KBM-7 (cell line): Measurements from ENCODE around the gene ABCA4.

Experiments used
- DNase-seq: peaks from one replicate; pipeline ENCODE4 v3.0.0-alpha.2; 2015
- in situ Hi-C: fragments of 300-500 bp; cut with MboI; formaldehyde crosslinking; loops from 2 replicates; pipeline ENCODE4 v1.14.3; 2020; ENCODE audit warnings: low sequenced_read_pairs, low pct_unique_long_range_greater_than_20kb, mixed read lengths

The ABCA4 gene

GRCh38 chr1:94125551-94126514 is 4.9 kb upstream of the ABCA4 start:
- in situ Hi-C loops, result no loop called here
- no peak for DNase-seq

DNA sequence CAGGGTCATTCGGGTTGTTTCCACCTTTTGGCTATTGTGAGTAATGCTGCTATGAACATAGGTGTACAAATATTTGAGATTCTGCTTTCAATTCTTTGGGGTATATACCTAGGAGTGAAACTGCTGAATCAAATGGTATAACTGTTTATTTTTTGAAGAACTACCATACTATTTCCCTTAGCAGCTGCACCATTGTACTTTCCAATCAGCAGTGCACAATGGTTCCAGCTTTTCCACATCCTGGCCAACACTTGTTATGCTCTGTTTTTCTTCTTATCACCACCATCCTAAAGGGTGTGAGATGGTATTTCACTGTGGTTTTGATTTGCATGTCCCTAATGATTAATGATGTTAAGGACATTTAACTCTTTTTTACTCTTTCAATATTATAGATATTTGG is 3.6 kb upstream of the ABCA4 start:
- in situ Hi-C loops, result no loop called here
- DNase-seq, result no peak

GRCh38 chr1:94122201-94122970 is 1.4 kb upstream of the ABCA4 start:
- no peak for DNase-seq
- in situ Hi-C loops, result no loop called here

DNA sequence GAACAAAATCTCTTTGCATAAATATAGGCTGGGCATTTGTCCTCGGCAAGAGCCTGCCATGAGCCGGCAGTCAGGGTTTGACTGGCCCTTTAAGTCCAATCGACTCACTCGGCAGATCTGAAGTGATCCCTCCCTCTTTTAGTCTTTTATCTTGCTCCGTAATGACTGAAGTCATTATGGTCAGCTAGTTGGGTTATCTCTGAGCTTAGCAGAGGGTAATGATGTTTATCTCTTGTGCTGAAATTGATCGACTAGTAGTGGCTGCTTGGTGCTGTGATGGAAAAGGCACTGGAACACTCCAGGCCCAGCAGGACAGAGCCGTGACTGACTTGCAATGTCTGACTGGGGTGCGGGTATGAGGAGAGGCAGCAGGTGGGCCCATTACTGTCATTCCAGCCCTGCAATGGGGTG is 468 bp upstream of the ABCA4 start:
- DNase-seq, result no peak
- in situ Hi-C loops, result no loop called here

DNA sequence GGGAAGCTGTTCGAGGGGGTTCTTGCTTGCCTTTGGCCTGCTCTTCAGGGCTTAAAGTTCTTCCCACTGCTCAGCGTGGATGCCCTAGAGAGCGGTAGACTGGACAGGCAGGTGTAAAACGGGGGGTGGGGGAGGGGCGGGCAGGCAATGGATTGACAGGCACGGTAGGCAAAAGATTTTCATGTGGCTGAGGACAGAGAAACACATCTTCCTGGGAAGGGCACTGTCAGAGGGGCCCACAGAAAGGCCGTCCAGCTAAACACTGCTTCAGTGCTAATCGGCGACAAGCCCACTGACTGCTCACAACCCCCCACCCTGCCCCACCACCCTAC is 412 bp downstream of the ABCA4 start:
- in situ Hi-C loops, result no loop called here
- DNase-seq, result no peak

DNA sequence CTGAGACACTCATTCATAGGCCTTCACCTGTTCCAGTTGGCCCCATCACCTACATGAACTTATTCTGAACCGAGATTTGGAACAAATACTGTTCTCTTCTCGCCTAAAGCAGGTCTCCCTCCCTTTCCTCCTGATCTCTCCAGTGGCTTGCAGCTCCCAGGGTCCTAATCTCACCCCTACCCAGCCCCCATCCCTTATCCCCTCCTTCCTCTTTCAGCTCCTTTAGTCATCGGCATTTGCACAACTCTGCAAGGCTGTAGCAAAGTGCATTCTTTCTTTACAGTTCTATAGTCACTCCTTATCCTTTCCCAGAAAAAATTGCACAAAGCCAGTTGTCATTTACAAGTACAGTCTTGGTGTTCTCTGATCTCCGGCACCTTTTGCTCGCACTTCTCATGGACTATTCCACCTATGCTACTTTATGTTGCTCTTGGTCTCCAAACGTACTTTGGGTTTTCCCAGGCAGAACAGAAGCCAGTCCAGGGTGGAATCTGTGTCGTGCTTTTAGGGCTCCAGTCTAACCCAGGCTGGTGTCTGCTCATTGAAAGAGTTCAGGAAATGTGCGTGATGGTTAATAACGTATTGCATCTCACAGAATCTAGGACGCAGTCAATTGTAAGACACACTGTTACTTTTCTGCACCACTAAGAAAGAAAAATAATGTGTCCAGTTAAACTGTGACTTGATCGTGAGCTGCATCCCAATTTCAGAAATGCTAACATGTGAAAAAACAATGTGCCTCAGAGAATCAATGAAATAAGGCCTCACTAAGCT is 965 bp downstream of the ABCA4 start:
- in situ Hi-C loops, result no loop called here
- DNase-seq, result no peak

DNA sequence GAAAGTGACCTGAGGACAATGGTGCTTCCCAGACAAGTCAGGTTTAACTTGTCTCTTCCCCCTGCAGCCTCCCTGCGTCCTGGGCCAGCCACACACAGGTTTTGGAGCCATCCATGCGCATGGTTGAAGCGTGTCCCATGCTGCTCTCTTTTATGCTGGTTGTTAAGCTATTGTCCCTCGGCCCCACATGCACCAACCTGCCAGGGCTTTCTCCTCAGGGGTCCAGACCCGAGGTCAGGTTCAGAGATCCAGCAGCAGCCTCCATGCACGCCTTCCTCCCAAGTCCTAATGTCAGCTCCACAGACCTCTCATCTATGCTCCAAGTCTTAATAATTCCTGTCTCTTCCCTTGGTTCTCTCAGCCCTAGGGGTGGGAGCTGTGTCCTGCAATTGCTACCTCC is 1.6 kb downstream of the ABCA4 start:
- in situ Hi-C loops, result no loop called here
- DNase-seq, result no peak

- no peak for DNase-seq
- in situ Hi-C loops, result no loop called here
Observed at GRCh38 chr1:94118471-94118870, 2.5 kb downstream of the ABCA4 start.

DNA sequence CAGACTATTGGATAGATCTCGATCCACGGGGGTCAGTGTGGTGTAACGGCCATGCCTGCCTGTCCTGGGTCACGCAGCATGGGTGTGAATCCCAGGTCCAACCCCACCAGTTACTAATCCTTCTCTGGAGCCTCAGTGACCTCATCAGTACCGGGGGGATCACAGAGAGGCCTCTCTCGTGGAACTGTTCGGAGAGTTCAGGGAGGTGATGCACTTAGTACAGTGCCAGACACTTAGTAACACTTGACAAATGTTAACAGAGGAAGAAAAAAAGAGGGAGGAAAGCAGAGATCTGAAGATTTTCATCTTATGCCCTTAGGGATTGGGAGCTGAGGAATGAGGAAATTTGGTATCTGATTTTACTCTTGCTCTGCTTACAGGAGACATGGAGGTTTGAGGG is 2.9 kb downstream of the ABCA4 start:
- DNase-seq, result no peak
- in situ Hi-C loops, result no loop called here

GRCh38 chr1:94117259-94117851 is 3.6 kb downstream of the ABCA4 start:
- DNase-seq, result no peak

DNA sequence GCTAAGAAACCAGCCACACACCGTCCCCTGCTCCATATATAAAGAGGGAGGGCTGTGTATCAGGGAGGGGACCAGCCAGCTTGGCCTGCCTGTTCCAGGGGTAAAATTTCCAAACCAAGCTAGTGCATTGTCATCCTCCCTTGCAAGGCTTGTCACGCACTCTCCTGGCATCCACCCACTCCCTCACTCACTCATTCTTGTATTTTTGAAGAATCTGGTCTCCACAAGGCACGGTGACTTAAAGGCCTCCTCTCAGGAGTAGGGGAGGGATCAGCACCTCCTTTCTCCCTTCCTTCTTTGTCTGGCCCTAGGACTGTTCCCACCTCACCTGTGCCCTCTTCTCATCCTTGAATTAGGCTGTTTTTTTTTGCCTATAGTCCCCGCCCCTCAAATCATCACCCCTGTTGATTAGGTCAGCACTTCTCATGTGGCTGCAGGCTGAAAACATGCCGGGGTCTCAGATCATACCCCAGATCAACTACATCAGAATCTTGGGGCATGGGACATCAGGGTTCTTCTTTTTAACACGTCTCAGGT is 5.0 kb downstream of the ABCA4 start:
- in situ Hi-C loops, result no loop called here
- no peak for DNase-seq

More at GRCh38 chr1:94117259-94117851, 3.6 kb downstream of the ABCA4 start:
- in situ Hi-C loops, result no loop called here

DNA sequence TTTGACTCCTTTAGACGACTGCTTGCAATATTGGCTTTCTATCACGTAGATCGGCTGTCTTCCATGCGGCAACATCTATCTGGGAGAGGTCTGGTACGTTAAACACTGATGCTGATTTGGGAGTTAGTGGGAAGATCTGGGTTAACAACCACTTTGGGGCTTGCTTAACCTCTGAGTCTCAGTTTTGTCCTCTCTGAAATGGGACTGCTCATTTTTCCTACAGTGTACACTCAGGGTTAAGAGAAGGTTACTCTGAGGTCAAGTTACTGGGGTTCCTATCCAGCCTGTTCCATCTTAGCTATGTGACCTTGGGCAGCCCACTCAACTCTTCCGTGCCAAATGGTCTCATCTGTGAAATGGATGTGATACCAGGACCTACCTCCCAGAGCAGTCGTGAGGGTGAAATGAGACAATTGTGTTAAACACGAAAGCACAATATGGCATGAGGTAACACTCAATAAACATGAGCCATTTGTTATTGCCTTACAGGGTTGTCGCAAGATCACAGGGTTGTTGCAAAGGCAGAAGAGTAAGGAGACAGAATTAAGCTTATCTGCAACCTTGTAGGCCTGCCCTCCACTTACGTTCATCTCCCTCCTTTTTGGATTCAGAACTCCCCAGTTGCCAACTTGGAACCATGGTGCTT is 5.6 kb downstream of the ABCA4 start:
- no peak for DNase-seq
- in situ Hi-C loops, result no loop called here

DNA sequence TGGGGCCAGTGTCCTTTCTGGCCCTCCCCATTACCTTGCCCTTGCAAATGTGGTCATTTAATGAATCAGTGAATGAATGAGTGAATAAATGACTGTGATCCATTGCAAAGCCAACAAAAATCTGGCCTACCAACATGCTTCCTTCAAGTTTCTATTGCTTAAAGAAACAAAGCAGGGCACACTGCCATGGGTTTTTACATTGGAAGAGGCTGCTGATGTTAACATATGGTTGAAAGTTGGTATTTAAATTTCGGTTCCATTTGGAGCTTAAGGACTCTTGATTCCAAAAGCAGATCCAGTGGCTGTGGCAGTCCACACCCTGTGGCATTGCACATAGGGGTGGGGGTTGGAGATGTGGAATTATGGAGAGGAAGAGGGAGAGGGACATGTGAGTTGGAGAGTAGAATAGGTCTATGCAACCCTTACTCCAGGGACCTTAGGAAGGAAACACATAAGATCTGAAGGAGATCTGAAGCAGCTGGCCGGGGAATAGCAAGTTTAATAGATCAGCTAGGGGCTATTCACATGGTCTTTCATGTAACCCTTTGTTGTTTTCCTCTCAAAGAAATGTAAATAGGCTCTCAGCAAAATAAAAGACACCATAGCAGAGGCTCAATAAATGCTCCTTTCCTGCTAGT is 7.2 kb downstream of the ABCA4 start:
- no peak for DNase-seq
- in situ Hi-C loops, result no loop called here

- in situ Hi-C loops, result no loop called here
- no peak for DNase-seq
Observed at GRCh38 chr1:94111879-94112278, 9.1 kb downstream of the ABCA4 start.

GRCh38 chr1:94110946-94111740 is 9.8 kb downstream of the ABCA4 start:
- in situ Hi-C loops, result no loop called here
- DNase-seq, result no peak

GRCh38 chr1:94110021-94110761 is 10.8 kb downstream of the ABCA4 start:
- in situ Hi-C loops, result no loop called here
- no peak for DNase-seq

GRCh38 chr1:94109478-94109877 is 11.5 kb downstream of the ABCA4 start:
- in situ Hi-C loops, result no loop called here
- DNase-seq, result no peak
